ENCODE data around the gene LOXL1. TPM values are rescaled to one million over a fixed set of nuclear protein-coding genes. Genes with fewer than 3 reads are reported as not detected.

LOXL1 gene
- total and polyA plus RNA-seq, 10 of the 15 experiments (the other 5 are each of a cell fraction or from before 2014, with no cell fraction given): 0.07 to 0.15 TPM; not detected in 8

- H3K4me3 ChIP-seq: no peak overlapping the region
- no peaks in the 10 kb centered on the region for H3K9me3 ChIP-seq (replicated peaks; ENCODE audit: control insufficient read depth, insufficient read depth, low read length)
- no peaks in the 10 kb centered on the region for H3K27me3 ChIP-seq (replicated peaks in 1 of 2; ENCODE audit: control insufficient read depth in 2 of 2, insufficient read depth in 2 of 2, low read length in 1 of 2)
- H3K36me3 ChIP-seq (ENCODE audit: control insufficient read depth in 2 of 2, insufficient read depth in 2 of 2, low read length in 1 of 2): no peaks in the 10 kb centered on the region; a peak in 2 of 4 replicates
- no peak for DNase-seq (ENCODE audit: low read depth, low spot score)
- H2AFZ ChIP-seq (ENCODE audit: control insufficient read depth, low read depth, low read length): peak overlapping the region; percentile 0; the same call in 1 of the 2 replicates
- ChIA-PET RAD21 (ENCODE audit: unreplicated experiment) (interaction anchor here (1.3 to 2.5 kb wide), 4 partner anchors 9 to 15 kb away, joined by 5 to 11 read pairs (median 7); no protein-coding TSS in a partner anchor), CTCF (interaction anchor here (0.8 to 4.1 kb wide), 7 partner anchors 9 to 62 kb away, joined by 3 to 33 read pairs (median 6); no protein-coding TSS in a partner anchor), SMC1A (ENCODE audit: uncharacterized antibody, unreplicated experiment) (interaction anchor here (1.2 to 2.0 kb wide), 4 partner anchors 10 to 17 kb away, joined by 3 to 11 read pairs (median 7); no protein-coding TSS in a partner anchor), POLR2A (interaction anchor here (0.9 to 2.1 kb wide), 4 partner anchors 10 to 19 kb away, joined by 3 to 6 read pairs (median 6); no protein-coding TSS in a partner anchor)
- peak; percentile 70 for ATAC-seq
- peaks cover 4% of the 10 kb centered on the region; the same call in 1 of the 2 replicates for H3K79me2 ChIP-seq (ENCODE audit: control insufficient read depth, insufficient read depth, low read length)
- H4K20me1 ChIP-seq (ENCODE audit: control insufficient read depth, insufficient read depth): no peaks in the 10 kb centered on the region
- intact Hi-C loops (cut with micrococcal nuclease; ENCODE audit: unreplicated experiment): no loop called here
- peaks cover 47% of the 10 kb centered on the region for H3K4me1 ChIP-seq (ENCODE audit: control insufficient read depth, insufficient read depth, low read length)
- no TSS peak for BruUV-seq (replicated peaks)
- in situ Hi-C loops (cut with MboI): no loop called here
- H3K4me2 ChIP-seq (ENCODE audit: control insufficient read depth, insufficient read depth): peak overlapping the region; percentile 0
- WGBS (ENCODE audit: insufficient coverage, insufficient replicate concordance, low lambda C conversion rate, missing lambda C conversion rate): 38% methylated on average over 9 of the region's 9 CpGs
- H3K27ac ChIP-seq (ENCODE audit: control insufficient read depth, insufficient read depth): peak overlapping the region; percentile 67
- peak; percentile 23 for FAIRE-seq
- H3K9ac ChIP-seq (ENCODE audit: control insufficient read depth, insufficient read depth, low read length): no peak overlapping the region; the same call in 1 of the 2 replicates
- no peak; a peak in 2 of 4 replicates for TF ChIP-seq IKZF2 (IDR thresholded peaks at IDR 0.05)
- TF ChIP-seq POLR2AphosphoS5 (IDR thresholded peaks at IDR 0.05; ENCODE audit: low read length): peak; percentile 47; the same call in 1 of the 2 replicates
- peak; percentile 8 for TF ChIP-seq SP1 (IDR thresholded peaks at IDR 0.05; ENCODE audit: low read depth, low read length)
- peak; percentile 77 for TF ChIP-seq EED (IDR thresholded peaks at IDR 0.05; ENCODE audit: low read depth)
- peak; percentile 60 for TF ChIP-seq IKZF1 (conservative IDR thresholded peaks at IDR 0.05)
- TF ChIP-seq USF1 (IDR thresholded peaks at IDR 0.05; ENCODE audit: borderline replicate concordance, extremely low read length, insufficient read depth, low read depth, low read length): peak; percentile 20
- TF ChIP-seq SPI1 (IDR thresholded peaks at IDR 0.05; ENCODE audit: borderline replicate concordance, insufficient read depth, low read depth, low read length): peak; percentile 93
- no peak for TF ChIP-seq MLLT1 (IDR thresholded peaks at IDR 0.05)
- peak; percentile 96 for TF ChIP-seq RELA (IDR thresholded peaks at IDR 0.05; ENCODE audit: borderline replicate concordance, partially characterized antibody)
- TF ChIP-seq NFIC (IDR thresholded peaks at IDR 0.05; ENCODE audit: low read depth, low read length): peak; percentile 29; the same call in 1 of the 2 replicates
- no peak for TF ChIP-seq TAF1 (IDR thresholded peaks at IDR 0.05; ENCODE audit: borderline replicate concordance, low read depth, low read length)
- TF ChIP-seq TBL1XR1 (IDR thresholded peaks at IDR 0.05; ENCODE audit: low read depth, low read length): no peak
- TF ChIP-seq DPF2 (IDR thresholded peaks at IDR 0.05): peak; percentile 59; the same call in 1 of the 2 replicates
- TF ChIP-seq CREM (IDR thresholded peaks at IDR 0.05; ENCODE audit: low read depth): no peak; the same call in 1 of the 2 replicates
- TF ChIP-seq ZNF687 (IDR thresholded peaks at IDR 0.05): peak; percentile 70
These were observed 61.6 kb downstream of the LOXL1 start for GRCh38 chr15:73987681-73988444.
